Transverse colon (tissue), 4 donors: ENCODE measurements around the gene SASH3.

Source experiments
- CTCF ChIP-seq, 5 experiments: fragments of 200-600 bp in 3 of 5; fragments of 450-650 bp in 2 of 5; sonication (generic) in 3 of 5; IDR thresholded peaks; 1 replicate in 2 of 5; 2 replicates in 3 of 5; pipeline ENCODE4 v1.5.1; 2016 to 2017; ENCODE audit warnings: antibody characterized with exemption in 5 of 5, inconsistent platforms in 3 of 5, mild to moderate bottlenecking in 2 of 5, moderate library complexity in 1 of 5
- EP300 ChIP-seq: sonication (generic); formaldehyde crosslinking; IDR thresholded peaks from one replicate; pipeline ENCODE4 v1.6.1; 2017; ENCODE audit warnings: antibody characterized with exemption, low read depth
- POLR2A ChIP-seq: fragments of 450-650 bp; IDR thresholded peaks from one replicate; pipeline ENCODE4 v1.6.1; 2016; ENCODE audit warnings: antibody characterized with exemption, mild to moderate bottlenecking, moderate library complexity
- POLR2AphosphoS5 ChIP-seq, 3 donors: sonication (generic); formaldehyde crosslinking; IDR thresholded peaks; one replicate each; pipeline ENCODE4 v1.6.1; 2016; ENCODE audit warnings: antibody characterized with exemption in 3 of 3

DNA sequence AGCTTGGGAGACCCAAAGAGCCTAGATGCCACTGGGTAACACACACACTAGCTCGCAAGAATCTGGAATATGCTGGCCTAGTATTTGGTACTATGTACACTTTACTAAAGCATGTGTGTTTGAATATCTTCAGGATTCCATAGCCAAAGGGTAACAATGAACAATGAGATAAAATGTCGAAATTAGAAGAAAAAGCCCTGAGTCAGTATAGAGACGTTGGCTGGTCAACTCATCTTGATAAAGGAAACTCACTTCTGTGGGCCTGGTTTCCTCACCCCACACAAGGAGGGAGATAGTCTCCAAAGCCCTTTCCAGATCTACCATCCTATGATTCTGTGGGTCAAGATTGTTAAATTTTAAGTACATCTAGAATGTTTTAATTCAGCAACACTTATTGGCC lies 57.1 kb downstream of the SASH3 start:
- TF ChIP-seq POLR2A (no peak), EP300 (no peak), CTCF (IDR thresholded peaks at IDR 0.05) (no peak), POLR2AphosphoS5 (IDR thresholded peaks at IDR 0.05) (no peak)
